ENCODE measurements around the gene LLGL1.

DNA sequence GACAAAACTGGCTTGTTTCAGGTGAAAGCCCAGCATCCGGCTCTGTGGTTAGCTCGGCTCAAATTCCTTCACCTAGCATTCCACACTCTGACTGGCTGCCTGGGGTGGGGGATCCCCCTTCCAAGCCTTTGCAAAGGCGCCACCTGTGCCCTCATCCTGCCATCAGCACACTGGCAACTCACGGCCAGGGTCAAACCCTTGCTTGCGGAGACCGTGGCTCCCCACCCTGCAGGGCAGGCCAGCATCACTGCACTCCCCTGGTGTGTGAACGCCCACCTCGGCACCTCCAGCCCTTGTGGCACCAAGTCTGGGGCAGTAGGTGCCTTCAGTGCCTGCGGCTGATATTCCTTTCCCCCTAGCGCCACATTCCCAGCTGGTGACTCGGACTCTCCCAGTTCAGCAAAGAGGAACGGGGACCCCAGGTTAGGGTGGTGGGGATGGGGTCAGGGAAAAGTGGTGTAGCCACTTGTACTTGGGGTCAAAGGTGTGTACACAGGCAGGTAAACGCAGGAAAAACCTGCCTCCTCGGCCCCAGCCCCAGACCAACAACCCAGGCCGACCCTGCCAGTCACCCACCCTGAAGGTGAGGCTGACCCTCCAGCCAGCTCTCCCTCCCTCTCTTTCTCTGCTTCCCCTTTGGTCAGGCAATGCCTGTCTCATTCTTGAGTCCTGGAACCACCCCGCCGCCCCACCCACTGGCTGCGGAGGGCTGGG lies 32.0 kb downstream of the LLGL1 start:
- TF ChIP-seq CTCF (IDR thresholded peaks at IDR 0.05), result no peak
- no peak for TF ChIP-seq POLR2A (IDR thresholded peaks at IDR 0.05)

Data from esophagus squamous epithelium (tissue), 4 donors.